SW480 (cell line): ENCODE data around the gene EYS.

Source experiments
- DNase-seq: peaks from one replicate; pipeline ENCODE4 v3.0.0-alpha.2; 2016; ENCODE audit warnings: low spot score

Gene EYS

GRCh38 chr6:64128301-64129024 is 1578.6 kb downstream of the EYS start:
- DNase-seq = no peak

- DNase-seq = no peak
These were observed 1583.0 kb downstream of the EYS start for GRCh38 chr6:64123761-64124633.

- DNase-seq = no peak
These were observed 1584.2 kb downstream of the EYS start for GRCh38 chr6:64122712-64123375.

- DNase-seq = no peak
These were observed 1585.9 kb downstream of the EYS start for GRCh38 chr6:64121011-64121565.

- DNase-seq = no peak
These were observed 1593.3 kb downstream of the EYS start for GRCh38 chr6:64113704-64114103.

- DNase-seq = no peak
These were observed 1603.0 kb downstream of the EYS start for GRCh38 chr6:64104051-64104450.

GRCh38 chr6:64103480-64103879 is 1603.5 kb downstream of the EYS start:
- no peak for DNase-seq

- DNase-seq = no peak
These were observed 1606.2 kb downstream of the EYS start for GRCh38 chr6:64100702-64101303.

GRCh38 chr6:64090352-64090751 is 1616.7 kb downstream of the EYS start:
- no peak for DNase-seq

GRCh38 chr6:64085126-64085525 is 1621.9 kb downstream of the EYS start:
- DNase-seq = no peak

GRCh38 chr6:64084185-64084663 is 1622.8 kb downstream of the EYS start:
- DNase-seq = no peak

- no peak for DNase-seq
These were observed 1623.8 kb downstream of the EYS start for GRCh38 chr6:64083261-64083660.

GRCh38 chr6:64081453-64081852 is 1625.6 kb downstream of the EYS start:
- DNase-seq = no peak

GRCh38 chr6:64074981-64075380 is 1632.0 kb downstream of the EYS start:
- DNase-seq = no peak

- no peak for DNase-seq
These were observed 1634.3 kb downstream of the EYS start for GRCh38 chr6:64072686-64073085.

- DNase-seq = no peak
These were observed 1642.1 kb downstream of the EYS start for GRCh38 chr6:64064919-64065318.

GRCh38 chr6:64062960-64063683 is 1643.9 kb downstream of the EYS start:
- DNase-seq = no peak

- no peak for DNase-seq
These were observed 1652.2 kb downstream of the EYS start for GRCh38 chr6:64054861-64055260.

- DNase-seq = no peak
These were observed 1656.4 kb downstream of the EYS start for GRCh38 chr6:64050590-64050989.

GRCh38 chr6:64049736-64050135 is 1657.3 kb downstream of the EYS start:
- no peak for DNase-seq

- peak; percentile 58 for DNase-seq
These were observed 1660.2 kb downstream of the EYS start for GRCh38 chr6:64046746-64047208.
